Neural crest cell (in vitro differentiated cells): ENCODE results near the gene ATP2C1. TPM values are rescaled to one million over a fixed set of nuclear protein-coding genes. Genes with fewer than 3 reads are reported as not detected.

Experiments
- DNase-seq: peaks from one replicate; pipeline ENCODE4 v3.0.0; 2021; ENCODE audit warnings: low read depth, mixed read lengths, low spot score
- H3K27ac Mint-ChIP-seq: one replicate; pipeline ENCODE4 v1.8.0; 2021; ENCODE audit warnings: mild to moderate bottlenecking, mixed read lengths; ENCODE audit not compliant: unreplicated experiment
- H3K27me3 Mint-ChIP-seq: 2 replicates; pipeline ENCODE4 v1.8.0; 2021; ENCODE audit warnings: low read depth, mild to moderate bottlenecking, mixed read lengths
- H3K36me3 Mint-ChIP-seq: 2 replicates; pipeline ENCODE4 v1.8.0; 2021; ENCODE audit warnings: low read depth, mild to moderate bottlenecking, mixed read lengths
- H3K4me1 Mint-ChIP-seq: 2 replicates; pipeline ENCODE4 v1.8.0; 2021; ENCODE audit warnings: mixed read lengths
- H3K4me3 Mint-ChIP-seq: one replicate; pipeline ENCODE4 v1.8.0; 2021; ENCODE audit warnings: mild to moderate bottlenecking, mixed read lengths
- H3K9me3 Mint-ChIP-seq: 2 replicates; pipeline ENCODE4 v1.8.0; 2021; ENCODE audit warnings: mixed read lengths
- CTCF ChIP-seq: fragments of 200-600 bp; sonication (generic); conservative IDR thresholded peaks from 2 replicates; pipeline ENCODE4 v1.5.0; 2021; ENCODE audit warnings: antibody characterized with exemption, mild to moderate bottlenecking
- total RNA-seq: library from RNA; stranded (reverse); gene quantifications from 2 replicates; pipeline ENCODE4 v1.2.1, GENCODE V29; 2021

Gene ATP2C1
- total RNA-seq, 1 donor from 2014 or later, result 73.8 TPM

GRCh38 chr3:130900959-130901358 lies 7.1 kb downstream of the ATP2C1 start:
- Mint-ChIP-seq H3K27ac (no peak overlapping the region), H3K9me3 (no peaks in the 10 kb centered on the region), H3K36me3 (no peaks in the 10 kb centered on the region), H3K4me3 (no peak overlapping the region), H3K27me3 (no peaks in the 10 kb centered on the region), H3K4me1 (peaks cover 43% of the 10 kb centered on the region)
- DNase-seq, result no peak
- TF ChIP-seq CTCF, result no peak

- Mint-ChIP-seq H3K9me3 (no peaks in the 10 kb centered on the region), H3K27ac (no peak overlapping the region), H3K27me3 (no peaks in the 10 kb centered on the region), H3K4me3 (no peak overlapping the region), H3K36me3 (no peaks in the 10 kb centered on the region), H3K4me1 (peaks cover 36% of the 10 kb centered on the region)
- TF ChIP-seq CTCF, result no peak
- no peak for DNase-seq
Observed at GRCh38 chr3:130901463-130902204, 7.8 kb downstream of the ATP2C1 start.

- no peak for TF ChIP-seq CTCF
- Mint-ChIP-seq H3K4me3 (no peak overlapping the region), H3K9me3 (no peaks in the 10 kb centered on the region), H3K27me3 (no peaks in the 10 kb centered on the region), H3K27ac (no peak overlapping the region), H3K36me3 (no peaks in the 10 kb centered on the region), H3K4me1 (peaks cover 25% of the 10 kb centered on the region)
- no peak for DNase-seq
Observed at GRCh38 chr3:130903412-130903908, 9.6 kb downstream of the ATP2C1 start.

GRCh38 chr3:130904491-130904890 lies 10.6 kb downstream of the ATP2C1 start:
- H3K4me1 Mint-ChIP-seq, result peaks cover 20% of the 10 kb centered on the region
- DNase-seq, result no peak
- no peak for TF ChIP-seq CTCF

GRCh38 chr3:130905551-130905950 lies 11.7 kb downstream of the ATP2C1 start:
- Mint-ChIP-seq H3K27ac (no peak overlapping the region), H3K4me1 (peaks cover 20% of the 10 kb centered on the region)

More at GRCh38 chr3:130904491-130904890, 10.6 kb downstream of the ATP2C1 start:
- no peaks in the 10 kb centered on the region for H3K36me3 Mint-ChIP-seq
- H3K4me3 Mint-ChIP-seq, result no peak overlapping the region
- no peaks in the 10 kb centered on the region for H3K27me3 Mint-ChIP-seq
- H3K9me3 Mint-ChIP-seq, result no peaks in the 10 kb centered on the region
- no peak overlapping the region for H3K27ac Mint-ChIP-seq

More at GRCh38 chr3:130905551-130905950, 11.7 kb downstream of the ATP2C1 start:
- TF ChIP-seq CTCF, result no peak
- H3K36me3 Mint-ChIP-seq, result no peaks in the 10 kb centered on the region
- H3K27me3 Mint-ChIP-seq, result no peaks in the 10 kb centered on the region
- no peak overlapping the region for H3K4me3 Mint-ChIP-seq
- no peak for DNase-seq
- no peaks in the 10 kb centered on the region for H3K9me3 Mint-ChIP-seq
